ENCODE results near the gene ADRA2B.
"Not testable (repeated sequence)": the region's sequence is repeated elsewhere in the genome, so short reads cannot be mapped to it uniquely, and the experiment has no call there.

ADRA2B gene

DNA sequence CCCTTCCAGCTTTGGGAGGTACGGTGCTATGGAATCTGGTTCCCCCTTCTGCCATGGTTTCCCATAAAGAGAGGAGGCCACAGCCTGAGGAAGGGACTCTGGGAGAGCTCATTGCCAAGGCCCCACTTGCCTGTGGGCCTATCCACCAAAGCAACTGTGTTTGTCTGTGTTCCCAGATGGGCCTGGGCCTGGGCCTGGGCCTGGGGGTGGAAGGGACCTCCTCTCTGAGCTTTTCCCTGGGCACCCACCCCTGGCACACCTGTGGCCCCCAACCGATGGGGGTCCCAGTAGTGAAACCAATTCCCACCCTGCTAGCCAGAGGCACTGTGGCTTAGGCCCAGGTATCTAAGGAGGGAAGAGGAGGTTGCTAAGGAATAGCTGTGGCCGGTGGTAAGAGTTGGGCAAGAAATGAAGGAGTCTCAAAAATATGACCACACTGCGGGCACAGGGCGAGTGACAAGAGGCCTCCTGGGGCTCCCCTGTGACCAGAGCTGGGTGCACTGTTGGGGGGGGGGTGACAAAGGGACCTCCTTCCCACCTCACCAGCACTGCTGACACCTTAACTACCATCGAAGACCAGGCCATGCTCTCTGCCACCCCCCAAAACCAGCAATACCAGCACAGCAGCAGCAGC, 33.8 kb upstream of the ADRA2B start:
- no peak for DNase-seq

DNA sequence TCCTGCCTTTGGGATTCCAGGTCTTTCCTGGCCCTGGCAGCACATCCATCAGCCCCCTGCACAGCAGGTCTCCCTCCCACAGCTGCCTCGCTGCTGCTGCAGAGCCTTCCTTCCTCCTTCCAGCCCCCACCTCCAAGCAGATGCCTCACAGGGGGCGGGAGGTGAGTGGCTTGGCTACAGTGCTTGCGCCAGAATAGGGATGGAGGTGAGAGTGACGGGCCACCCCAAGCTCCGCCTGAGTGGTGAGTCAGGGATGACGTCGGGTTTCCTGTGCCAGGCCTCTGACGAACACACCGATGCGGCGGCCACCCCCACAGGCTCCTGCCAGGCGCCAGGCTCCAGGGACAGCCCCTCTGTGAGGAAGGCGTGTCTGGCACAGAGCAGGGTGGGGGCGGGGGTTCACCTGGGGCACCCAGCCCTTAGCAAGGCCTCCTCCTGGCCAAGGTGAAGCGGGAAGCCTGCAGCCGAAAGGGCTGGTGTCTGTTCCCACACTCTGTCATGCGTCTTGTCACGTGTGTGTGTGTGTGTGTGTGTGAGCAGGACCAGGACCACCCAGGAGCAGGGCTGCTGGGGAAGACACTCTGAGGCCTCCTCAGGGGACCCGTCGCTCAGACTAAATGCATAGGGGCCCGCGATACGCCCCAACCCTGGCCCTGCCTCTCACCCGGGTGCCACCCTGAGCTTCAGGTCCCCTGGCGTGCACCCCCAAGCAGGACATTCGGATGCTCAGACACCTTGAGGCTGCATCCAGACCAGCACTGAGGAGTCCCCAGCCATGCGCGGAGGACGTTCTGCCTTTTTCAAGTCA, 32.2 kb upstream of the ADRA2B start:
- peak; percentile 9 for DNase-seq

DNA sequence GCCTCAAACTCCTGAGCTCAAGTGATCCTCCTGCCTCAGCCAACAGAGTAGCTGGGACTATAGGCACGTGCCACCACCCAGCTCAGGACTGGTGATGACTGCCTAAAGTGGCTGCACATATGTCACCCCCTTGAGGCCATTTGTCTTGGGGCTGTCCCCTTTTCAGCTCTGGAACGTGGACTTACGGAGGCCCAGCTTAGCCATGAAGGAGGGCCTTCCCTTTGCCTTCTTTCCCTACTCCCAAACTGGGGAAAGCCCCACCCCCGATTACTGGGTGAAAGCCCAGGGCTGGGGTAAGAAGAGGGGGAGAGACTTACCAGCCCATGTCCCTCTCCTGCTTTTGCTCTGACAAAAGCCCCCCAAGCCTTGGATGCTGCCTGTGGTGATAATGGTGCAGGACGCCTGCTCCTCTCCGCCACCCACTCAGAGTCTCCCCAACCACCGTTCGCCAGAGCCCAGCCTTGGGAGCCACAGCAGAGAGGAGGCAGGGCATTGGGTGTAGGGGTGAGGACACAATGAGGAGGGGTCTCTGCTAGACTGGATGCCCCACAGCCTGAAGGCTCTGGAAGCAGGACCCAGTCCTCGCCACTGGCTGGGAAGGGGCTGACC, 31.3 kb upstream of the ADRA2B start:
- DNase-seq = peak; percentile 17

DNA sequence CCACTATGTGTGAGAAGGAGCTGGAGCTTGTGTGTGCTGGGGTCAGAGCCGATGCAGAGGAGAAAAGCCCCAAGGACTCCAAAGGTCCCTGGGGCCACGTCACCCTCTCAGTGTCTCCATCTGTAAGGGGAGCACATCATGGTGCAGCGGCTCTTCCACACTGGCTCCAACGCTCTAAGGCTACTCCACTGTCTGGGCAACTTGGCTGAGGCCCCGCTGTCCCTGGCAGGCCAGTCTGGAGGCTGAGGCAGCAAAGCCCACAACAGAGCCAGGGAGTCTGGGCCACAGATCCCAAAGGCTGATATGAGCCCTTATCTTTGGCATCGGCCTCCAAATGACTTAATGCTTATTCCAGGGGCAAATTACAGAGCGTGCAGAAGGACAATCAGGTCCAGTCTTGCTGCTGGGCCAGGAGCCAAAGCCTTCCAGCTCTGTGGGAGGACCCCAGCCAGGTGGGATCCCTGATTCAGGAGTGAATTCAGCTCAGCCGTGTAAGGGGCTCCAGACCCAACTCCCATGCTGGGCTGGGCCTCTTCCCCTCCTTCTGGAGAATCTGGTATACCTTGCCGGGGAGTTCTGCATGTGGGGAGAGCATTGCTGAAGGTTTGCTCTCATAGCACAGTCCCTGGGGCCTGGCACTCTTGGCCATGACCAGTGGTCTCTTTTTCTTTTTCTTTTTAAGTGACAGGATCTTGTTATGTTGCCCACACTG, 30.7 kb upstream of the ADRA2B start:
- DNase-seq = no peak

DNA sequence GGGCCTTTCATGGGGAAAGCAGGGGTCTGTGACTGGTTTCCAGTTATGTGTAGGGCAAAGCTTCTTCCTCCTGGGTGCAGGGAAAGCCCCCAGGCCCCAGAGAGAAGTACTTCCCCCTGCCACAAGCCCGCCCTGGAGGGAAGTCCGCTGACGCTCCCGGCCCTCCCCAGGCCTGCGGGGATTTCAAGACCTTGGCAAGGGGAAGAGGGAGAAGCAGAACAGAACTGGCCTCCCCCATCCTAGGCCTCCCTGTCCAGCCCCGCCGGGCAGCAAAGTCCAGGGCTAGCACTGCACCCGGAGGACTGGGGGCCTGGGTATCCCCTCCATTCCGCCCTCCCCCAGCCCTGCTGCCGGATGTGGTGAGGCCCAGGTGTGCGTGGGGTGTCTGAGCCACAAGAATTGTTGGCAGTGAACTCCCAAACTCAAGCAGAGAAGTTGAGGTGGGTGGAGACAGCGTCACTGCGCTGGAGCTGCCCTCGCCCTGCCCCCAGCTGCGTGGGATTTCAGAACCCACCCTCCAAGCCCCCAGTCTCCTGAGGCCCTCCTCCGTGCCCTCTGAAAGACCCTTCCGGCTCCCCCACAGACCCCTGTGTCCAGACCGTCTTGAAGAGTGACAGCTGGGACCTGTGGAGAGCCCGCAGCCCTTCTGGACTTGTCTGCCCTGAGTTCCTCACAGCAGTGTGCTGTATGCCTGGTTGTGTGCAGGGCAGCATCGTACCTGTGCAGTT, 29.9 kb upstream of the ADRA2B start:
- DNase-seq = no peak

DNA sequence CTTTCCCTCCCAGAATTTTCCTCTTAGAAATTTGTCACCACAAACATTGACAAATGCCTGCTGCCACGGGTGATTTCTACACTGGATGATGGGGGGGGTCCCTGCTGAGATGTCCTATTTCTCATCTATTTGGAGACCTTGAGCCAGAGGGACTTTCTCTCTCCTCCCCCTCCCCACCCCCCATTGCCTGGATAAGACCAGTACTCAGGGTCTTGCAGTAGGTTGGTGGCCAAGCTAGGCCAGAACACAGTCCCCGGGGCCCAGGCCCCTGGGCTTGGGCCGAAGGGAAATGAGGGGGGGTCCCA, 29.4 kb upstream of the ADRA2B start:
- DNase-seq = no peak

DNA sequence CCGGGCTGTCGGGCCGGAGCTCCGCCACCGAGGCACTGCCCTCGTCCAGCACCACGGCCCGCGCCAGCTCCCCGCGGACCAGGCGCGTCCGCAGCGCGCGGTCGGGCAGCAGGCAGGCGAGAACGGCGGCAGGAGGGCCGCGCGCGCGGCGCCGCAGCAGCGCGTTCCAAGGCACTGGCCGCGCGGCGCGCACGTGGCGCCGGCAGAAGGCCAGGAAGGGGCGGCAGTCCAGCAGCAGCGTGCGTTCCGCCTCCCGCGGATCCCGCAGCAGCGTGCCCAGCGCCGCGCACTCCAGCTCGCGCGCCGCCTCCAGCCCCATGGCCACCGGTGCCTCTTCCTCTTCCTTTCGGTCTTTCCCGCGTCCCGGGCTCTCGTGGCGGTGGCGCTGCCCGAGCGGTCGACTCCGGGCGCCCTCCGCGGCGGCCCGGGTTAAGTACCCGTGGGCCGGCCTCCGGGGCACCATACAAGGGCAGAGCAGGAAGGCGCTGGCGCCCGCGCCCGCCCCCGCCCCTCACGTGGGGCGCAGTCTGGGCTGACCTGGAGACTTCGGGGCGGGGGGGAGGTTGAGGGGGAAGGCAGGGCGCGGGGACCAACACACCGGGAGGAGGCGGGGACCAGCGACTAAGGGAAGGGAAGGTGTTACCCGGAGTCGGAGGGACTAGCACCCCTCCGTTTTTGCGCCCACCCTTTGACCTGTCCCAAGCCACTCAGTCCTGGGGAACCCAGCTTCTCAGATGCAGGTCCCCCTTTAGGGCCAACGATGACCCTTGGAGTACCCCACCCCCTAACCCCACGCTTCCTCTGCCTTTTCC, 28.9 kb upstream of the ADRA2B start, which contains the start of gene DUSP2:
Gene DUSP2 (minus strand): TSS at position 405 of the 812 bp plus-strand sequence. CDS start 86 bp downstream, at position 319.
- peak; percentile 75 for DNase-seq

DNA sequence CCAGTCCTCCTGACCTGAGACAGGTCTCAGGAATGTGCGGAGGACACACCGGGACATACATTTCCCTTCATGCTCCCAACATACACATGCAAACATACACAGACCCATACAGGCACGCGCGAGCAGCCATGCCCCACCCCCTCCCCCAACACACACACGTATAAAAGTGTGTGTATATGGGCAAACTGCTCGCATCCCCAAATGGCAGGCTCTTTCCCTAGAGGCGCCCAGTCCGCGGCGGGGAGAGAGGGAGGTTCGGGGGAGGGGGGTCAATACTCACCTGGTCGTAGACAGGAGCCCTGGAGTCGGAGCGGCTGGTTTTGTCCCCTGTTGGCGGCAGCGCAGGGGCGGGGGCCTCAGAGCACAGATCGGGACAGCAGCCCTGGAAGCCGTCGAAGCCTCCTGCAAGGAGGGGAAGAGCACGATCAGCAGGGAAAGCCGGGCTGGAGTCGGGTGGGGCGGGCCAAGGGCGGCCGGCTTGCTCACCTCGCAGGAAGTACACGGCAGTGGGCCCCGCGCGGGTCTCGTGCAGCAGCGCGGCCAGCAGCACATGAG, 28.2 kb upstream of the ADRA2B start:
- DNase-seq = peak; percentile 55

DNA sequence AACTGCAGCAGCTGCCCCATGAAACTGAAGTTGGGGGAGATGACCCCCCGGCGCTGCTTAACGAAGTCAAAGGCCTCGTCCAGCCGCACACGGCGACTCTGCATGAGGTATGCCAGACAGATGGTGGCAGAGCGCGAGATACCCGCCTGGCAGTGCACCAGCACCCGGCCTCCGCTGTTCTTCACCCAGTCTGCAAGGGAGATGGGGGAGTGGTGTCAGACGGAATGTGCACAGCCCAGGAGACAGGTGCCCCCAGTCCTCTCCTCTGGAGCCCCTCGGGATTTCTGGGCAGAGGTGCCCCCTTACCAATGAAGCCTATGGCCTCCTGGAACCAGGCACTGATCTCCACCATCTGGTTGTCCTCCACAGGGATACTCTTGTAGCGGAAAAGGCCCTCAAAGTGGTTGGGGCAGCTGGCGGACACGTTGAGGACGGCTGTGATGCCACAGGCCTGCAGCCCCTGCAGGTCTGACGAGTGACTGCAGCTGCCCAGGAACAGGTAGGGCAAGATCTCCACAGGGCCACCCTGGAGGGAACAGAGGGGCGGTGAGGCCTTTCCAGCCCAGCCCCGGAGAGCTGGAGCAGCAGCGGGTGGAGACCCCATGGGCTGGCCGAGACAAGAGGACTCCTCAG, 27.6 kb upstream of the ADRA2B start:
- peak; percentile 51 for DNase-seq

DNA sequence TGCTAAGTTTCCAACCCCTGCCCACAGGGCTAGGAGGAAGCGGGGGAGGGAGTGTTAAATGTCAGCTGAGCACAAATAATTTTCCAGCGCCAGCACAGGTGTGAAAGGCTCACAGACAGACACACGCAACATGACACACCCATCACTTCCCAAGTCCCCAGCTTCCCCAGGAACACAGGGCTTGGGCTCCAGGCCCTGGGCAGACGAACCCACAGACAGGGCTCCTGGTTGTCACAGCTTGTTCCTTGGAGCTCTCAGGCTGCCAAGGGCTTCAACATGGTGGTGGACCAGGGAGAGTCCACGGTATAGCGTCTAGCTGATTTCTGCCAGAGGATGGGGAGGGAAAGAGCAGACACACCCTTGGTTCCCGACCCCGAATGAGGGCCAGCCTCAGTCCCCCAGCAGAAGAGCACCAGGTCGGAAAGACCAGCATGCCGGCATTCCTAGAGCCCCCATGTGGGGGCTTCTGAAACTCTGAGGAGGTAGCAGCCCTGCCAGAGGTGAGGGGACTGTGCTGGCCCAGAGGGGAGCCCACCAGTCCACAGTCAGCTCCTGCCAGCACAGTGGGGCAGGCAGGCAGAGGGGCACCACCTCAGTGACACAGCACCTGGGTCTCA, 27.0 kb upstream of the ADRA2B start:
- DNase-seq = no peak

DNA sequence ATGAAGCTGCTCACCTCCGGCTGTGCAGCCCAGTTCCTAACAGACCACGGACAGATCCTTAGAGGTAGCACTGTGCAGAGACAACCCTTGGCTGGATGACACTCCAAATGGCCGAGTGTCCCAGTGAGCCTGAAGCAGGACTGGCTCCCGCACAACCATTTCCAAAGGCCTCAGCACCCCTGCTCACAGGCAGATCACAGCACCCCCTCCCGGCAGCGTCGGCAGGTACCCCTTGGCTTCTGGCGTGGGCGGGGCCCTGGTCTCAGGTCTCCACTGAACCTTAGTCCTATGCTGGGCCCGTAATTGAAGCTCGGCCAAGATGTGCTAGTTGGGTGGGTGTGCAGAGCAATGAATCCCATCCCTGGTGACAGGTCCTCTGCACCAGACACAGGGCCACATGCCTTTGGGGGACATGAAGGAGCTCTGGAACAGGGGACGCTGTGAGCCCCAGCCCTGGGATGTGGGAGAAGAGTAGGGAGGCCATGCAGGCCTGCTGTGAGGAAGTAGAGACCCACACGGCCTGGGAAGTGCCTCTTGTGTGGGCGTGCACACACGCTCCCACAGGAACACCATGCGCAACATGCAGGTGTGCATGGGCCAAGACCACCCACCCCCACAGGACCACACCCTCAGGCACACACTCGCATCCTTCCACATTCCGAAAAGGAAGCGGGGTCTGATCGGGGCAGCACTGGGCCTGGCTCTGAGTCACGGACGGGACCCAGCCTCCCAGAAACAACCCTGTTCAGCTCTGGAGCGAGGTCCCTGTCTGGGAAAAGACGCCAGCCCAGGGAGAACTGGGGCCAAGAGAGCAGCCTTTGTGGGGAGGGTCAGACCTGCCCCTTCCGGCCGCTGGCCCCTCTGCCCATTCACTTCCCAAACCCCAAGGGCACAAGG, 26.1 kb upstream of the ADRA2B start:
- DNase-seq = no peak

DNA sequence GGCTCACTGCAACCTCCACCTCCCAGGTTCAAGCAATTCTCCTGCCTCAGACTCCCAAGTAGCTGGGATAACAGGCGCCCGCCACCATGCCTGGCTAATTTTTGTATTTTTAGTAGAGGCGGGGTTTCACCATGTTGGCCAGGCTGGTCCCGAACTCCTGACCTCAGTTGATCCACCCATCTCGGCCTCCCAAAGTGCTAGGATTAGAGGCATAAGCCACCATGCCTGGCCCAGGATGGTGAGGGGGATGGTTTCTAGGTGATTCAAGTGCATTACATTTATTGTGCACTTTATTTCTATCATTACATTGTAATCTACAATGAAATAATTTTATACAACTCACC, 25.2 kb upstream of the ADRA2B start:
- DNase-seq = not testable (repeated sequence)

DNA sequence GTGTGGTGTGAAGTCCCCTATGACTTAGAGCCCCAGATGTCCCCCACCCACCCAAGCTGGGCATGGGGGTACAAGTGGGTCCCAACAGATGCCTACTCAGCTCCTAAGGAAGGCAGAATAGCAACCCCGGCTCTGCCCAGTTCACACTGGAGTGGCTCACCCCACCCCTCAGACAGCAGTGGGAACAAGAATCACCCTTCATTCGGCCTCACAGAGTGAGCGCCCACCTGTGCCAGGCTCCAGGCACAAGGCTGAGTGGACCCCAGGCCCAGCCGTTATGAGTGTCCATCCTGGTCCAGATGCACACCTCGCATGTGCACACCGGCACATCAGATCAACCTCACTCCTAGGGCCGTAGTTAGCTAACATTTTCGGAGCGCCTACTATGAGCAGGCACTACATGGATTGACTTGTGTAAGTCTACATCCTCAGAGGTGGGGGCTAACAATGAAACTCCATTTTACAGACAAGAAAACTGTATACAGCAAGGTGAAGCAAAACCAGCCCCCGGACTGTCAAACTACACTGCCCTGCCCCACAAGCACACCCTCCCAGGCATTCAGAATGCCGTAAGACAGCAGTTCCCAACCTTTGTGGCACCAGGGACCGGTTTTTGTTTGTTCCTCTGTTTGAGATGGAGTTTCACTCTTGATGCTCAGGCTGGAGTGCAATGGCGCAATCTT, 24.7 kb upstream of the ADRA2B start:
- DNase-seq = no peak

DNA sequence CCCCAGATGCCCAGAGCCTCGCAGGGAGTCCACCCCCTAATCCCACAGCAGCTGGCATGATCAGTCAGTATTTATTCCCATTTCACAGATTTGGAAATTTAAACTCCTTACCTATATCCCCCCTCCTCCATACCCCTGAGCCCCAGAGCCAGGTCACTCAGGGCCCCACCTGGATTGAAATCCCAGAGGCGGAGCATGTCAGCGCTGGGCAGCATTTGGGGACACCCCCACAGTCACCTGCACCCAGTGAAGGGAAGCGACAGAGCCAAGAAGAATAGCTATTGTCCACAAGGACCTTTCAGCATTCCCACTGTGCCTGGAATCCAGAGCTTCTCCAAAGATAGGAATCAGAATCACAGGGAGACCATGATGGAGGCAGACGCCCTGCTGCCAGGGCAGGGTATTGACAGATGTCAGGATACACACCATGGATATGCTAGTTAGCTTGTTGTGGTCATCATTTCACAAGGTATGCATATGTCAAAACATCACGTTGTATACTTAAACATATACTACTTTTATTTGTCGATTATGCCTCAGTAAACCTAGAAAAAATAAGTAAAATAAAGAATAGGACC, 22.9 kb upstream of the ADRA2B start:
- DNase-seq = no peak

DNA sequence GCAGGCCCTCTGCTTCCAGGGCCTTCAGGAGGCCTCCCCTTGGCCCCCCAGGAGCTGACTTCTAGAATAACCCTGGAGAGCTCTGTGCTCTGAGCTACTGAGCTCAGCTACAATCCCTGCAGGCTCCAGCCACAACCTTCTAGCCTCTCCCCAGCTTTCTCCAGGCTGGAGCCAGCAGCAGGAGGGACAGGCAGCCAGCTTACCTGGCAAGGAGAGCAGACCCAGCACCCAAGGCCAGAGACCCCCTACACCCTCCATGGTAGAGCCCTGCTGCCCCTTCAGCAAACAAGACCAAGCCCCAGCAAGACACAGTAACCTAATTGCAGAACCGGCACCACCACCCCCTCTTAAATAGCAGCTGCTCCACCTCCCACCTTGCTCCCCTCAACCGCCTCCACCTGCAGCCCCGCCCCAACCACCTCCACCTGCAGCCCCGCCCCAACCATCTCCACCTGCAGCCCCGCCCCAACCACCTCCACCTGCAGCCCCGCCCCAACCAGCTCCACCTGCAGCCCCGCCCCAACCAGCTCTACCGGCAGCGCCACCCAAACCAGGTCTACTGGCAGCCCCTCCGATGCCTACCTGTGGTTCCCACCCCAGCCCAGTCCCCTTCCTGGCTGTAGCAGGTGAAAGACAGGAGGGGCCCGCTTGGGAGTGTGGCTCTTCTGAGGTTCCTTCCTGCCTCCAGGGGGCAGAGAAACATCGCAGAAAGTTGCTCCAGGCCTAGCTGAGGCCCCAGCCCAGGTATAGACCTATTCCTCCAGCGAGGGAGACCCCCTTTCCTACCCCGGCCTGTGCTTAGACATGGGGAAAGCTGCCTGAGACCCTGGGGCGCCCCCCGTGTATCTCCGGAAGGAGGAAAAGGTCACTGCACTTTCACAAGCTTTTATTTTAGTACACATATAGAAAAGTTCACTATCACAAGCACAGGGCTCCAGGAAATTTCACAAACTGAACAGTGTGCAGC, 22.1 kb upstream of the ADRA2B start, which contains the start of gene ASTL:
Gene ASTL (minus strand): TSS at position 324 of the 967 bp plus-strand sequence. CDS start 66 bp downstream, at position 258.
- DNase-seq = peak; percentile 54

DNA sequence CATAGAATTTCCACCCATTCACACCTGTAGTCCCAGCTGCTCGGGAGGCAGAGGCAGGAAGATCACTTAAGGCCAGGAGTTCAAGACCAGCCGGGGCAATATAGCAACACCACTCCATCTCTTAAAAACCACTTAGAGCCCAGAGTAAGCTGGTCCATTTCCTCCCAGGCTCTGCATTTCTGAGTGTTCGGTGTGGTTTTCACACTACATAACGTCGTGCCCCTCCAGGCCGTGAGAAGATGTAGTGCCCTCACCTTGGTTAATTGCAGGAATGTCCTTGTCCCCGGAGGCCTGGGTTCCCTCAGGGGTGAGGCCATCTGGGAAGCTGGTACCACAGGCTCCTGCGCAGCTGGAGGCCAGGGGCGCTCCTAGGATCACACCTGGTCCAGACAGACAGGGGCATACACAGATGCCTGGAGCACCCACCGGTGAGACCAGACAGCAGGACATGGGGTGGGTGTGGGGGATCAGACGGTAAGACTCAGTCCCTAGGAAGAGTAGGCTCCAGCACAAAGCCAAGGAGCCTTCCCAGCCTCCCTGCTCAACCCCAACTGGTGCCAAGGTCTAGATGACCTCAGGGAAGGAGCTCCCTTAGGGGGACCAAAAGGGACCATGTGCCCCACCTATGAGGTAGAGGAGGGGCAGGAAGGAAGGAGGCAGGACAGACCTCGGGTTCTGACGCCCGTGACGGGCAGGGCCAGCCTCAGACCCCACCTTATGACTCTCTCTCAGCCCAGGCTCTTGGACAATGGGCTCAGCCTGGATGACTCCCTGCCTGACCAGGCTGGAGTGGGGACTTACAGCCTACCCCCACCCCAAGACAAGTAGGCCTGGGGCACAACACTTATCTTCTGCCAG, 21.2 kb upstream of the ADRA2B start:
- DNase-seq = no peak
